ENCODE results near the gene CACNA1I. TPM values are rescaled to one million over a fixed set of nuclear protein-coding genes. Genes with fewer than 3 reads are reported as not detected.

Gene CACNA1I
- total and polyA plus RNA-seq, 10 donors = 0.24 to 4.1 (median 1.1) TPM

GRCh38 chr22:39563571-39564428, 6.8 kb upstream of the CACNA1I start:
- intact Hi-C loops (cut with DNase I; ENCODE audit: low total_unique reads) = no loop called here
- DNase-seq = no peak
- H3K9me3 ChIP-seq = no peaks in the 10 kb centered on the region
- H3K4me3 ChIP-seq = no peak overlapping the region
- no peak overlapping the region for H3K27ac ChIP-seq
- WGBS, 5 donors = 67 to 90% (median 86%) methylated on average over 7 of the region's 7 CpGs
- H3K27me3 ChIP-seq (replicated peaks in 1 of 7) = peaks cover 0 to 42% (median 17%) of the 10 kb centered on the region in 7 donors
- no peaks in the 10 kb centered on the region for H3K36me3 ChIP-seq
- TF ChIP-seq, protein P1, sequence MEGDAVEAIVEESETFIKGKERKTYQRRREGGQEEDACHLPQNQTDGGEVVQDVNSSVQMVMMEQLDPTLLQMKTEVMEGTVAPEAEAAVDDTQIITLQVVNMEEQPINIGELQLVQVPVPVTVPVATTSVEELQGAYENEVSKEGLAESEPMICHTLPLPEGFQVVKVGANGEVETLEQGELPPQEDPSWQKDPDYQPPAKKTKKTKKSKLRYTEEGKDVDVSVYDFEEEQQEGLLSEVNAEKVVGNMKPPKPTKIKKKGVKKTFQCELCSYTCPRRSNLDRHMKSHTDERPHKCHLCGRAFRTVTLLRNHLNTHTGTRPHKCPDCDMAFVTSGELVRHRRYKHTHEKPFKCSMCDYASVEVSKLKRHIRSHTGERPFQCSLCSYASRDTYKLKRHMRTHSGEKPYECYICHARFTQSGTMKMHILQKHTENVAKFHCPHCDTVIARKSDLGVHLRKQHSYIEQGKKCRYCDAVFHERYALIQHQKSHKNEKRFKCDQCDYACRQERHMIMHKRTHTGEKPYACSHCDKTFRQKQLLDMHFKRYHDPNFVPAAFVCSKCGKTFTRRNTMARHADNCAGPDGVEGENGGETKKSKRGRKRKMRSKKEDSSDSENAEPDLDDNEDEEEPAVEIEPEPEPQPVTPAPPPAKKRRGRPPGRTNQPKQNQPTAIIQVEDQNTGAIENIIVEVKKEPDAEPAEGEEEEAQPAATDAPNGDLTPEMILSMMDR (IDR thresholded peaks at IDR 0.05 in 8 of 11, conservative IDR thresholded peaks at IDR 0.05 in 3 of 11) = peak in 1 of 11 experiments; percentile 9
- TF ChIP-seq POLR2AphosphoS5 (IDR thresholded peaks at IDR 0.05) (no peak), POLR2A (IDR thresholded peaks at IDR 0.05) (peak in 1 of 3 donors; percentile 26)
- H3K4me1 ChIP-seq = peaks cover 0 to 14% (median 9%) of the 10 kb centered on the region in 6 donors

- no peak overlapping the region for H3K27ac ChIP-seq
- H3K27me3 ChIP-seq (replicated peaks in 1 of 7) = peaks cover 0 to 26% (median under 1%) of the 10 kb centered on the region in 7 donors
- peaks cover 0 to 14% (median 9%) of the 10 kb centered on the region in 6 donors for H3K4me1 ChIP-seq
- no peaks in the 10 kb centered on the region for H3K9me3 ChIP-seq
- DNase-seq = no peak
- intact Hi-C loops (cut with DNase I; ENCODE audit: low total_unique reads) = no loop called here
- no peaks in the 10 kb centered on the region for H3K36me3 ChIP-seq
- no peak overlapping the region for H3K4me3 ChIP-seq
- WGBS, 5 donors = 92 to 97% (median 95%) methylated on average over 5 of the region's 5 CpGs
- TF ChIP-seq POLR2A (IDR thresholded peaks at IDR 0.05) = no peak
- TF ChIP-seq POLR2AphosphoS5 (IDR thresholded peaks at IDR 0.05) = no peak
These were observed 5.1 kb upstream of the CACNA1I start for GRCh38 chr22:39565414-39565944.

DNA sequence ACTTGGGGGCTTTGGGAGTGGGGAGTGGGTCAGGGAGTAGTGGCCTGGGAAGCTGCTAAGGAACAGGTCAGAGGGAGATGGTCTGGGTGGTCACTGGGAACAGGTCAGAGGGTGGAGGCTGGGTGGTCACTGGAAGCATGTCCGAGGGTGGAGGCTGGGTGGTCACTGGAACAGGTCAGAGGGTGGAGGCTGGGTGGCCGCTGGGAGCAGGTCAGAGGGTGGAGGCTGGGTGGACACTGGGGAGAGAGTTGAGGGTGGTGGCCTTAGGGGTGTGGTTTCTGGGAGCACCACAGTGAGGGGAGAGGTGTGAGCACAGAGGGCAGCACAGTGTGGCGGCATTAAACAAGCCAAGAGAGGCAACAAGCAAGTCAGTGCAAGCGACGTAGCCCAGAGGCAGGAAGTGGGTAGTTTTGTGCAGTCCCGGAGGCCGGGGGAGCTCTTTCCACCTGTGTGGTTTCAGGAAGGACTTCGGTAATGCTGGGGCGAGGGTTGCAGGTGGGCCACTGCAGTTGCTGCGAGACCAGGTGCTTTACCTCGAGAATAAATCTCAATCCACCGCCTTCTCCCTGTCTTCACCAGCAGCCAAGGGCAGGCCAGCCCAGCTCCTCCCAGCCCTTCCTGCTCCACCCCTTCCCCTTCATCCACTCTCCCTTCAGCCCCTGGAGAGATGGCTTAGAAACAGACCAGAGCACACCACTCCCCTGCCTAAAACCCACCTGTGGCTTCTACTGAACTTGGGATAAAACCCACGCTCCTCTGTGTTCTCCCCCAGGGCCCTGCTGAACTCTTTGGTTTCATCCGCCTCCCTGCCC, 3.2 kb upstream of the CACNA1I start:
- Histone ChIP-seq H3K4me3 (peak overlapping the region in 1 of 8 donors; percentile 34), H3K36me3 (no peaks in the 10 kb centered on the region), H3K27ac (peak overlapping the region in 1 of 8 donors; percentile 29), H3K27me3 (replicated peaks in 1 of 7) (peaks cover 0 to 26% (median 0%) of the 10 kb centered on the region in 7 donors), H3K4me1 (peaks cover 0 to 14% (median 9%) of the 10 kb centered on the region in 6 donors), H3K9me3 (no peaks in the 10 kb centered on the region)
- intact Hi-C loops (cut with DNase I; ENCODE audit: low total_unique reads) = no loop called here
- DNase-seq = peak; percentile 80
- peak in 1 of 3 donors; percentile 36 for TF ChIP-seq POLR2AphosphoS5 (IDR thresholded peaks at IDR 0.05)
- no peak for TF ChIP-seq POLR2A (IDR thresholded peaks at IDR 0.05)
- WGBS, 5 donors = 27 to 36% (median 29%) methylated on average over 14 of the region's 14 CpGs

DNA sequence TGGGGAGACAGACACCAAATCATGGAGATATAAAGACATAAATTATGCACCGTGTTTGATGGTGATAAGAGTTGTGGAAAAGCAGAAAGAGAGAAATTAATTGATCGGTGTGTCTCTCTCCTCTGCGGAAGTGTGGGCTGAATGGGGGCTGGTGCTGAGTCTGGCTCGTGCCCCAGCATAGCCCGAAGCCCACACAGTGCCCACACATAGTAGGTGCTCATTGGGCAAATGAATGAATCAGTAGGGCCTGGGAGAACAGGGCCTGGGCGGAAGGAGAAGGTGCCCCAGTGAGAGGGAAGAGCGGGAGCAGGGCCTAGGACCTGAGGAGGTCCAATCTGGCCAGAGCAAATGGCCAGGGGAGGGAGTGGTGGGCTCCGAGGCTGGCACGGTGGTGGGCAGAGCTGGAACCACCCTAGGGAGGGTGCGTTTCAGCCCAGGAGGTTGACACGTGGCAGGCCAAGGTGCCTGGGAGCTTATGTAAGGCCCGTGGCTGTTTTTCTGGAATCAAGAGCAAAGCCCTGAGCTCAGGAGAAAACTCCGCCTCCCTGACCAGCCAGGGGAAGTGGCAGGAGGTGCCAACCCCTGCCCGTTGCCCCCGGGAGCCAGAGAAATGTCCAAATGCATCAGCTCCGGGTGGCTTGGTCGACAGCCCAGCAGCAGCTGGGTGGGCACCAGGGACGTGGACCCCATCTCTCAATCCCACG, 2.1 kb upstream of the CACNA1I start:
- intact Hi-C loops (cut with DNase I; ENCODE audit: low total_unique reads) = no loop called here
- H3K9me3 ChIP-seq = no peaks in the 10 kb centered on the region
- no peak overlapping the region for H3K4me3 ChIP-seq
- DNase-seq = no peak
- H3K36me3 ChIP-seq = no peaks in the 10 kb centered on the region
- 74 to 86% (median 76%) methylated on average over 13 to 19 of the region's 19 CpGs for WGBS, 5 donors
- no peak for TF ChIP-seq POLR2A (IDR thresholded peaks at IDR 0.05)
- TF ChIP-seq POLR2AphosphoS5 (IDR thresholded peaks at IDR 0.05) = no peak
- TF ChIP-seq, protein P1 (IDR thresholded peaks at IDR 0.05 in 8 of 11, conservative IDR thresholded peaks at IDR 0.05 in 3 of 11) = no peak
- H3K27ac ChIP-seq = no peak overlapping the region
- peaks cover 0 to 14% (median 9%) of the 10 kb centered on the region in 6 donors for H3K4me1 ChIP-seq
- peaks cover 0 to 21% (median 0%) of the 10 kb centered on the region in 7 donors for H3K27me3 ChIP-seq (replicated peaks in 1 of 7)

Data from spleen (tissue), 11 donors.